Thyroid gland (tissue), 4 donors: Measurements from ENCODE around the gene ELP4. TPM values are rescaled to one million over a fixed set of nuclear protein-coding genes. Genes with fewer than 3 reads are reported as not detected.
"Not testable (repeated sequence)": the region's sequence is repeated elsewhere in the genome, so short reads cannot be mapped to it uniquely, and the experiment has no call there.

Experiments
- DNase-seq, 2 donors: peaks; one replicate each; pipeline ENCODE4 v3.0.0-alpha.2; 2019
- H3K27ac ChIP-seq, 3 donors: fragments of 200-600 bp; sonication (generic); 1 replicate in 2 of 3; 2 replicates in 1 of 3; pipeline ENCODE4 v1.5.1; 2016 to 2019; ENCODE audit warnings: mild to moderate bottlenecking in 1 of 3, moderate library complexity in 1 of 3
- H3K27me3 ChIP-seq: fragments of 200-600 bp; sonication (generic); one replicate; pipeline ENCODE4 v1.5.1; 2019
- H3K36me3 ChIP-seq, 2 donors: fragments of 200-600 bp; sonication (generic); one replicate each; pipeline ENCODE4 v1.5.1; 2016 to 2019
- H3K4me1 ChIP-seq, 2 donors: fragments of 200-600 bp; sonication (generic); one replicate each; pipeline ENCODE4 v1.5.1; 2017 to 2019
- H3K4me3 ChIP-seq, 3 donors: fragments of 200-600 bp; sonication (generic); replicated peaks in 1 of 3; 1 replicate in 2 of 3; 2 replicates in 1 of 3; pipeline ENCODE4 v1.5.1; 2016; ENCODE audit warnings: mild to moderate bottlenecking in 1 of 3
- H3K9me3 ChIP-seq: fragments of 200-600 bp; sonication (generic); one replicate; pipeline ENCODE4 v1.5.1; 2017
- POLR2A ChIP-seq, 2 donors: fragments of 450-650 bp; IDR thresholded peaks; one replicate each; pipeline ENCODE4 v1.6.1; 2017; ENCODE audit warnings: antibody characterized with exemption in 2 of 2, mild to moderate bottlenecking in 2 of 2, moderate library complexity in 1 of 2
- WGBS, 2 donors: methylation state at CpG; one replicate each; pipeline ENCODE4 v1.1.5; 2017; 5-methylcytosine and 5-hydroxymethylcytosine counted together
- intact Hi-C: fragments of 100-400 bp; cut with DNase I; formaldehyde crosslinking; loops from one replicate; pipeline ENCODE4 v1.15.1; 2023
- total RNA-seq, 4 donors: library from RNA; depleted of rRNA; stranded (reverse); fragments of >200 nt; gene quantifications; one replicate each; pipeline ENCODE4 v1.2.3, GENCODE V29; 2016
- TF ChIP-seq, protein P1 (sequence below), 6 experiments: fragments of 200-600 bp in 3 of 6; fragments of 450-650 bp in 3 of 6; sonication (generic) in 3 of 6; IDR thresholded peaks; one replicate each; pipeline ENCODE4 v1.5.1; 2016 to 2019; ENCODE audit warnings: antibody characterized with exemption in 6 of 6, mild to moderate bottlenecking in 2 of 6, inconsistent platforms in 1 of 6, moderate library complexity in 1 of 6

The ELP4 gene
- total RNA-seq, 4 donors from 2014 or later: 27.4 to 36.5 (median 33.0) TPM

DNA sequence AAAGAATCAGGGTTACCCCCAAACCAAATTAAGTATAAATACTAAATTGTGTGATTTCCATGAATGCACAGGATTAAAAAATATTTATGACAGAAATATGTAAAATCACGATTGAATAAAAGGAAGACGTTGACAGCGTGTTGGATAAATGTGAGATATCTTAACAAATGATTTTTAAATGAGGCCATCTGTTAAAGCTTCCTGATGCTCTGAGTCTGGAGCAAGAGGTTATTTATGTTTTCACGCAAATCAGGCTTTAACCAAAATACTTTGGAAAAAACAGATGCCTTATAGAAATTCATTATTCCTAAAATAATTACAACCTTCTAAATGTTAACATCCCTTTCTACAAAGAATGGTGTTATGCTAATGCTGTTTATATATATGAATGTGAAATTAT, 178.3 kb downstream of the ELP4 start:
- TF ChIP-seq, protein P1, sequence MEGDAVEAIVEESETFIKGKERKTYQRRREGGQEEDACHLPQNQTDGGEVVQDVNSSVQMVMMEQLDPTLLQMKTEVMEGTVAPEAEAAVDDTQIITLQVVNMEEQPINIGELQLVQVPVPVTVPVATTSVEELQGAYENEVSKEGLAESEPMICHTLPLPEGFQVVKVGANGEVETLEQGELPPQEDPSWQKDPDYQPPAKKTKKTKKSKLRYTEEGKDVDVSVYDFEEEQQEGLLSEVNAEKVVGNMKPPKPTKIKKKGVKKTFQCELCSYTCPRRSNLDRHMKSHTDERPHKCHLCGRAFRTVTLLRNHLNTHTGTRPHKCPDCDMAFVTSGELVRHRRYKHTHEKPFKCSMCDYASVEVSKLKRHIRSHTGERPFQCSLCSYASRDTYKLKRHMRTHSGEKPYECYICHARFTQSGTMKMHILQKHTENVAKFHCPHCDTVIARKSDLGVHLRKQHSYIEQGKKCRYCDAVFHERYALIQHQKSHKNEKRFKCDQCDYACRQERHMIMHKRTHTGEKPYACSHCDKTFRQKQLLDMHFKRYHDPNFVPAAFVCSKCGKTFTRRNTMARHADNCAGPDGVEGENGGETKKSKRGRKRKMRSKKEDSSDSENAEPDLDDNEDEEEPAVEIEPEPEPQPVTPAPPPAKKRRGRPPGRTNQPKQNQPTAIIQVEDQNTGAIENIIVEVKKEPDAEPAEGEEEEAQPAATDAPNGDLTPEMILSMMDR (IDR thresholded peaks at IDR 0.05): no peak
- no peak for TF ChIP-seq POLR2A (IDR thresholded peaks at IDR 0.05)
- Histone ChIP-seq H3K9me3 (no peaks in the 10 kb centered on the region), H3K4me3 (no peak overlapping the region), H3K27ac (no peak overlapping the region), H3K4me1 (no peaks in the 10 kb centered on the region), H3K27me3 (no peaks in the 10 kb centered on the region), H3K36me3 (no peaks in the 10 kb centered on the region)
- DNase-seq: no peak
- 90 to 91% methylated on average over 4 of the region's 4 CpGs for WGBS, 2 donors
- intact Hi-C loops: no loop called here

- no peak overlapping the region for H3K4me3 ChIP-seq
- no peak for TF ChIP-seq POLR2A (IDR thresholded peaks at IDR 0.05)
- TF ChIP-seq, protein P1 (IDR thresholded peaks at IDR 0.05): no peak
- no peaks in the 10 kb centered on the region for H3K9me3 ChIP-seq
- intact Hi-C loops: no loop called here
- H3K4me1 ChIP-seq: no peaks in the 10 kb centered on the region
- no peak for DNase-seq
- no peaks in the 10 kb centered on the region for H3K36me3 ChIP-seq
- no peak overlapping the region for H3K27ac ChIP-seq
- H3K27me3 ChIP-seq: no peaks in the 10 kb centered on the region
Observed at GRCh38 chr11:31689559-31689958, 180.0 kb downstream of the ELP4 start.

DNA sequence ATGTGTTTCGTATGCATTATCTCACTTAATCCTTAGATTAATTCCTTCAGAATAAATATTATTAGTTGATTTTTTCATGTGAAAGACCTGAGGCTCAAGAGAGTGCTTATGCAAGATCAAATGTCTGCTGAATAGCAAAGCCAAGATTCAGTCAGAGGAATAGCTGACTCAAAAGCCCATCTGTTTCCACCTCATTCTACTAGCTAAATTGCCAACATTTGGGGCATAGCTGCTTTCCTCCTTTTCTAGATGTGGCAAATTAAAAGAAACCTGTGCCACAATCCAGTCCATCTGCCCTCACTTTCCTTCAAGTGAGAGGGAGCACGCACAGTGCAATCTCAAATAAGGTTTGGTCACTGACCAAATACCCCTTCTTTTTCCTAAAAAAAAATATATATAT, 180.5 kb downstream of the ELP4 start:
- no peak overlapping the region for H3K4me3 ChIP-seq
- no peaks in the 10 kb centered on the region for H3K36me3 ChIP-seq
- WGBS, 2 donors: 92 to 96% methylated on average over 2 of the region's 2 CpGs
- H3K27ac ChIP-seq: no peak overlapping the region
- H3K4me1 ChIP-seq: no peaks in the 10 kb centered on the region
- no peaks in the 10 kb centered on the region for H3K27me3 ChIP-seq
- TF ChIP-seq, protein P1 (IDR thresholded peaks at IDR 0.05): no peak
- TF ChIP-seq POLR2A (IDR thresholded peaks at IDR 0.05): no peak
- H3K9me3 ChIP-seq: no peaks in the 10 kb centered on the region
- no peak for DNase-seq
- intact Hi-C loops: no loop called here

DNA sequence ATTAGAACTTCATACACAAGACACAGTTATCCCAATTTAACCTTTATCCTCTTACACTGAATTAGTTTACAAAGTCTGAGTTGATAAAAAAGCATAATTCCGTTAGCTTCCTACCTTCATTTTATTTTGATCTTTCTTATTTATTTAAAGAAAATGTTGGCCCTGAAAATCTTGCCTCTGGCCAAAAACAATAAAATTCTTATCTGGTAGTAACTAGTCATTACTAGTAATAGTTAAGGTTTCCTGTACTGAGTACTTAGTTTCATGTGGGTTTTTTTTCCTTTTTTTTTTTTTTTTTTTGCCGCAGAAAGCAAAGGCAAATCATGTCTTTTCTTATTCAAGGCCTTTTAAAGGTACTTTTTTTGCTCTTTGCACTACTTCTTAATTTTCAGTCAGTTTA, 180.9 kb downstream of the ELP4 start:
- no peak for TF ChIP-seq POLR2A (IDR thresholded peaks at IDR 0.05)
- TF ChIP-seq, protein P1 (IDR thresholded peaks at IDR 0.05): no peak
- no peaks in the 10 kb centered on the region for H3K27me3 ChIP-seq
- 87 to 90% methylated on average over 2 of the region's 2 CpGs for WGBS, 2 donors
- H3K4me1 ChIP-seq: no peaks in the 10 kb centered on the region
- intact Hi-C loops: no loop called here
- H3K36me3 ChIP-seq: no peaks in the 10 kb centered on the region
- no peak for DNase-seq
- H3K27ac ChIP-seq: no peak overlapping the region
- no peaks in the 10 kb centered on the region for H3K9me3 ChIP-seq
- H3K4me3 ChIP-seq: no peak overlapping the region

GRCh38 chr11:31692466-31692865, 182.9 kb downstream of the ELP4 start:
- no peak overlapping the region for H3K4me3 ChIP-seq
- H3K27me3 ChIP-seq: no peaks in the 10 kb centered on the region
- TF ChIP-seq POLR2A (IDR thresholded peaks at IDR 0.05): no peak
- DNase-seq: no peak
- H3K9me3 ChIP-seq: no peaks in the 10 kb centered on the region
- H3K27ac ChIP-seq: no peak overlapping the region
- intact Hi-C loops: no loop called here
- no peaks in the 10 kb centered on the region for H3K36me3 ChIP-seq
- H3K4me1 ChIP-seq: no peaks in the 10 kb centered on the region
- WGBS, 2 donors: 77 to 85% methylated on average over 2 of the region's 2 CpGs

- H3K9me3 ChIP-seq, H3K27ac ChIP-seq, H3K4me1 ChIP-seq, H3K27me3 ChIP-seq, H3K4me3 ChIP-seq, DNase-seq, intact Hi-C loops, H3K36me3 ChIP-seq: not testable (repeated sequence)
- 84 to 91% methylated on average over 1 of the region's 1 CpG for WGBS, 2 donors
Observed at GRCh38 chr11:31697049-31697448, 187.5 kb downstream of the ELP4 start.
